Breast epithelium (tissue), 3 donors: ENCODE measurements around the gene FOXK1.

ENCODE experiments used
- CTCF ChIP-seq, 3 donors: fragments of 450-650 bp; IDR thresholded peaks; one replicate each; pipeline ENCODE4 v1.5.1; 2016 to 2017; ENCODE audit warnings: antibody characterized with exemption in 3 of 3, mild to moderate bottlenecking in 3 of 3, moderate library complexity in 3 of 3
- POLR2A ChIP-seq: fragments of 450-650 bp; IDR thresholded peaks from one replicate; pipeline ENCODE4 v1.6.1; 2016; ENCODE audit warnings: antibody characterized with exemption, mild to moderate bottlenecking, moderate library complexity
- POLR2AphosphoS5 ChIP-seq, 3 donors: sonication (generic); formaldehyde crosslinking; IDR thresholded peaks; one replicate each; pipeline ENCODE4 v1.6.1; 2017; ENCODE audit warnings: antibody characterized with exemption in 3 of 3

DNA sequence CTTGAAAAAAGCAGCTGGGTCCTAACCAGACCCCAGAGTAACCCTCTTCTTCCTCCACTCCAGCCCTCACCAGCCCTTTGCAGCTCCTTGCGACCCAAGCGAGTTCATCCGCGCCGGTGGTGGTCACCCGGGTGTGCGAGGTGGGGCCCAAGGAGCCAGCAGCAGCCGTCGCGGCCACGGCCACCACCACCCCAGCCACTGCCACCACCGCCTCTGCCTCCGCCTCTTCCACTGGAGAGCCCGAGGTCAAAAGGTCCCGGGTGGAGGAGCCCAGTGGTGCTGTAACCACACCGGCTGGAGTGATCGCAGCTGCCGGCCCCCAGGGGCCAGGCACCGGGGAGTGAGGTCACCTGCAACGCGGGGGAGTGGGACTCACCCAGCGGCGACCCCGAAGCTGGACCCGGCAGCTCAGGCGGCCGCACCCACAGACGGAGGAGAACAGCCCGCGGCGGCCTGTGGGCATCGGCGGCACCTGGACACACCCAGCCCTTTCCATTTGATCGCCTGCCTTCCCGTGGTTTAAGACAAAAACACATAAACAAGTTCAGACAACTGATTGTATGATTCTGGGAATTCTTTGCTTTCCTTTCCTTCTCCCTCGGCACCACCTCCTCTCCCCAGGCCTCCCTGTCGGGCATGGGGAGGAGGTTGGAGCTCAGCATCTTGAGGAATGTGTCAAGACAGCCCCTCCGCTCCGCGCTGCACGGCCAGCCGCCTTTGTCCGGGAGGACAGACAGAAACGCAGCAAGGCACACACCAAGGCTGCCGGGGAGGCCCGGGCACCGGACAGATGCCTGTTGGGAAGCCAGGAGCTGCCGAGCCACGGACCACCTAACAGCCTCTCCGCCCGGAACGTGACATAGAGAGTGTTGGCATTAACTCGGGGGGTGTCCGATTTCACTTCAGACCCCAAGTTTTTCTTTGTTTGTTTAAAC is 80.3 kb downstream of the FOXK1 start:
- TF ChIP-seq CTCF (IDR thresholded peaks at IDR 0.05) (no peak), POLR2AphosphoS5 (IDR thresholded peaks at IDR 0.05) (no peak), POLR2A (no peak)
